Prostate gland (tissue), 2 donors: Measurements from ENCODE around the gene ERVFRD-1.

Experiments used
- CTCF ChIP-seq, 4 experiments: fragments of 200-600 bp in 2 of 4; fragments of 450-650 bp in 2 of 4; sonication (generic) in 2 of 4; IDR thresholded peaks; 1 replicate in 3 of 4; 2 replicates in 1 of 4; pipeline ENCODE4 v1.5.1; 2016 to 2019; ENCODE audit warnings: antibody characterized with exemption in 4 of 4, mild to moderate bottlenecking in 2 of 4, moderate library complexity in 2 of 4
- POLR2A ChIP-seq: fragments of 450-650 bp; IDR thresholded peaks from one replicate; pipeline ENCODE4 v1.6.1; 2016; ENCODE audit warnings: antibody characterized with exemption, mild to moderate bottlenecking

GRCh38 chr6:11072101-11072500 lies 39.4 kb downstream of the ERVFRD-1 start:
- no peak for TF ChIP-seq CTCF (IDR thresholded peaks at IDR 0.05)
- no peak for TF ChIP-seq POLR2A
